Activated T-cell treated with anti-CD3 and anti-CD28 coated beads, Interleukin-2, amount 50 U/mL, for 4 hours (primary cell): ENCODE data around the gene TPMT. TPM values are rescaled to one million over a fixed set of nuclear protein-coding genes. Genes with fewer than 3 reads are reported as not detected.

Experiments
- ATAC-seq, 2 donors: fragments of 200-7000 bp; cut with Tn5 transposase; one replicate each; pipeline ENCODE4 v1.10.0; 2021
- DNase-seq: peaks from one replicate; pipeline ENCODE4 v3.0.0-alpha.2; 2020
- H3K27me3 Mint-ChIP-seq: one replicate; pipeline ENCODE4 v1.8.0; 2021; ENCODE audit warnings: low read depth, mixed read lengths
- H3K36me3 Mint-ChIP-seq: one replicate; pipeline ENCODE4 v1.8.0; 2022; ENCODE audit warnings: mixed read lengths; ENCODE audit not compliant: insufficient read depth
- H3K4me1 Mint-ChIP-seq: one replicate; pipeline ENCODE4 v1.8.0; 2021; ENCODE audit warnings: low read depth, mixed read lengths
- H3K4me3 Mint-ChIP-seq: one replicate; pipeline ENCODE4 v1.8.0; 2021; ENCODE audit warnings: mild to moderate bottlenecking, moderate library complexity, mixed read lengths
- H3K9me3 Mint-ChIP-seq: one replicate; pipeline ENCODE4 v1.8.0; 2021; ENCODE audit warnings: mixed read lengths
- total RNA-seq, 3 donors: library from RNA; stranded (reverse); gene quantifications; one replicate each; pipeline ENCODE4 v1.2.1, GENCODE V29; 2021

The TPMT gene
- total RNA-seq, 3 donors from 2014 or later, result 1.4 to 3.8 (median 3.7) TPM

DNA sequence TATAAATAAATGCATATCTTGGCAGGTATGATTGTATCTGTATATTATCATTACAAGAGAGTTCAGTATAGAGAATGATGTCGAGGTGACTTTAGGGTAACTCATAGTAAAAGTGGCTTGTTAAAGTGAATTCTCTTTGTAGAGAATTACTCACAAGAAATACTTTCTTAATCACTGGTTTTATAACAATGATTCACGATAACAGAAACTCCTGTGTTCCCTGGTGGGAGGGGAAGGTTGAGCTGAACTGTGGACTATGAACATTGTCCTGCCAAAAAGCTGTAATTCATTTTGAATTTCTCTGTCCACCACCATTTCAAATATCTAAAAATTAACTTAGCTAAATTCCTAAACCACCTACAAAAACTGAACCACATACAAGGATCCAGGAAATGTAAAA lies 7.7 kb downstream of the TPMT start:
- H3K27me3 Mint-ChIP-seq, result no peaks in the 10 kb centered on the region
- H3K36me3 Mint-ChIP-seq, result peaks cover 30% of the 10 kb centered on the region
- H3K4me3 Mint-ChIP-seq, result no peak overlapping the region
- H3K4me1 Mint-ChIP-seq, result peaks cover 2% of the 10 kb centered on the region
- ATAC-seq, result peak; percentile 87 to 92
- no peaks in the 10 kb centered on the region for H3K9me3 Mint-ChIP-seq
- DNase-seq, result no peak

DNA sequence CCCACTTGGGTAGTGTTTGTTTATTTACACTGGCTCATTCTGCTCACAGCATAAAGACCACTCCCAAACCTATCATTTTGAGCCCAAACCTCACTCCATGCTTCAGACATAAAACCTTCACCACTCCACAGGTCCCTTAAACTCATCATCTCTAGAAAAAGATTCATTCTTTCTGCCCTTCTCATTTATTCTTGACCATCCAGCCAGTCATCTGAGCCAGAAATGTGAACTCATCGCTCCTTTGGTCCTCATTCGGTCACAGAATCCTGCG lies 12.4 kb downstream of the TPMT start:
- no peak overlapping the region for H3K4me3 Mint-ChIP-seq
- H3K9me3 Mint-ChIP-seq, result no peaks in the 10 kb centered on the region
- ATAC-seq, result no peak
- H3K36me3 Mint-ChIP-seq, result peaks cover 32% of the 10 kb centered on the region
- peaks cover 2% of the 10 kb centered on the region for H3K4me1 Mint-ChIP-seq
- DNase-seq, result no peak
- no peaks in the 10 kb centered on the region for H3K27me3 Mint-ChIP-seq

GRCh38 chr6:18141805-18142590 lies 12.9 kb downstream of the TPMT start:
- Mint-ChIP-seq H3K27me3 (no peaks in the 10 kb centered on the region), H3K4me1 (no peaks in the 10 kb centered on the region), H3K4me3 (no peak overlapping the region), H3K36me3 (peaks cover 30% of the 10 kb centered on the region), H3K9me3 (no peaks in the 10 kb centered on the region)
- no peak for ATAC-seq
- no peak for DNase-seq

DNA sequence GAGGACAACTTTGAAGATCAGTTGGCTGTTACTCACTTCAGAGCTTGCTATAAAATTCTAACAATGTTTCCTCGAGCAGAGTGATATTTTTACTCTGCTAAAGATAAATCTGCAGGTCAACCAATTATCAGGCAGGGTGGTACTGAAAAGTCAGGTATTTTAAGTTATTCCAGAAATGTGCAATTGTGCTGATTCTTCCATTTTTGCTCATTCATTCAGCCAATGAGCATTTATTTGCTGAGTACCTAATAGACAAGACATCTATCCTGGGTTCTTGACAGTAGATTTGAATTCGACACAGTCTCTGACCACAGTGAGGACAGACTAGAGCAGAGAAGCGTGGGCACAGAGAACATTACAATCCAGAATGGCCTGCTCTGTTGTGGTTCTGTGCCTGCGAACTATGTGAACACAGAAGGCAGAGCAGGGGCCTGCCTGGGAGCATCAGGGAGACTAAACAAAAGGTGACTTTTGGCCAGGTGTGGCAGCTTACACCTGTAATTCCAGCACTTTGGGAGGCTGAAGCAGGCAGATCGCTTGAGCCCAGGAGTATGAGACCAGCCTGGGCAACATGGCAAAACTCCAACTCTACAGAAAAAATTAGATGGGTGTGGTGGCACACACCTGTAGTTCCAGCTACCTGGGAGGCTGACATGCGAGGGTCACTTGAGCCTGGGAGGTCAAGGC lies 14.8 kb downstream of the TPMT start:
- Mint-ChIP-seq H3K4me1 (peaks cover 2% of the 10 kb centered on the region), H3K9me3 (no peaks in the 10 kb centered on the region), H3K27me3 (no peaks in the 10 kb centered on the region), H3K4me3 (no peak overlapping the region), H3K36me3 (peaks cover 35% of the 10 kb centered on the region)
- ATAC-seq (no peak), DNase-seq (no peak)

- Mint-ChIP-seq H3K9me3 (no peaks in the 10 kb centered on the region), H3K36me3 (peaks cover 35% of the 10 kb centered on the region), H3K27me3 (no peaks in the 10 kb centered on the region), H3K4me3 (no peak overlapping the region), H3K4me1 (peaks cover 2% of the 10 kb centered on the region)
- ATAC-seq (no peak), DNase-seq (no peak)
Observed at GRCh38 chr6:18138906-18139305, 16.0 kb downstream of the TPMT start.

- no peak for ATAC-seq
- no peaks in the 10 kb centered on the region for H3K9me3 Mint-ChIP-seq
- no peak for DNase-seq
- peaks cover 34% of the 10 kb centered on the region for H3K36me3 Mint-ChIP-seq
- no peaks in the 10 kb centered on the region for H3K27me3 Mint-ChIP-seq
- H3K4me1 Mint-ChIP-seq, result peaks cover 2% of the 10 kb centered on the region
- no peak overlapping the region for H3K4me3 Mint-ChIP-seq
Observed at GRCh38 chr6:18136260-18136659, 18.6 kb downstream of the TPMT start.

GRCh38 chr6:18135171-18135570 lies 19.7 kb downstream of the TPMT start:
- Mint-ChIP-seq H3K4me3 (no peak overlapping the region), H3K4me1 (peaks cover 2% of the 10 kb centered on the region), H3K9me3 (no peaks in the 10 kb centered on the region), H3K27me3 (no peaks in the 10 kb centered on the region), H3K36me3 (peaks cover 27% of the 10 kb centered on the region)
- no peak for DNase-seq
- no peak for ATAC-seq

DNA sequence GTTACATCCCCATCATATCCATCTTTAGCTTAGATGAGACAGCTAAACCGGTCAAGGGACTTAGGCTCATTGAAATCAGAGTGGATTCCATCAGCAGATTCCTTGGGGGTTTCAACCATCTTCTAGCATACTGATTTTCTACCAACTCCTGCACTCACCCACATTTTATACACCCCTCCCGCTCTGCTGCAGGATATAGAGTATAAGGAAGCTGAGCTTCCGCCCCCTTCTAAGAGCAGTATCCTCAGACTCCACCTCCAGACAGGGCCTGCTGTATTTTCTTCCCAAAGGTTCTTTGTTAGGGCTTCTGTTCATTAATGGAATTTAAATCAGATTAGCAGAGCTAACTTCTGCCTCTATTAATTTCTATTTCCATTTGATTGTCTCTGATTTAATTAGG lies 22.5 kb downstream of the TPMT start:
- peaks cover 2% of the 10 kb centered on the region for H3K4me1 Mint-ChIP-seq
- H3K27me3 Mint-ChIP-seq, result no peaks in the 10 kb centered on the region
- no peak for DNase-seq
- peaks cover 23% of the 10 kb centered on the region for H3K36me3 Mint-ChIP-seq
- H3K4me3 Mint-ChIP-seq, result no peak overlapping the region
- no peak for ATAC-seq
- no peaks in the 10 kb centered on the region for H3K9me3 Mint-ChIP-seq

DNA sequence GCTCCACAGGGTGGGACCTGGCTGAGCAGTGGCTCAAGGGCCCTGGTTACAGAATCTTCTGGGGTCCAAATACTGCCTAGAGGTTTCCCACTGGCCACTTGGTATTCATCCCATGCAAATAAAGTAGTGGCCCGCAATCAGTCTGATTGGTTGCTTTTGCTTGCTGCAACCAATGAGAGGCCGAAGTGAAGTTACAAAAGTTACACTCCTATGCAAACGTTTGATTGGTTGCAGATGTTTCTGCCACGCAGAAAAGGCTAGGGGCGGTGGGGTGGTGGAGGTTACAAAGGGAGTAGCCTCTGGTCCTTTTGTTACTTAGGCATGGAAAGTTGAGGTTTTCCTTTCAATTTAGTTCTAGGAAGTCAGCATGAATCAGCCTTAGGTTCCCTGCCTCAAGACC lies 28.8 kb downstream of the TPMT start:
- Mint-ChIP-seq H3K36me3 (peaks cover 4% of the 10 kb centered on the region), H3K4me1 (peaks cover 9% of the 10 kb centered on the region), H3K27me3 (peaks cover 11% of the 10 kb centered on the region), H3K4me3 (no peak overlapping the region), H3K9me3 (no peaks in the 10 kb centered on the region)
- ATAC-seq, result no peak
- DNase-seq, result no peak

- Mint-ChIP-seq H3K36me3 (no peaks in the 10 kb centered on the region), H3K4me1 (peaks cover 9% of the 10 kb centered on the region), H3K9me3 (no peaks in the 10 kb centered on the region), H3K27me3 (peaks cover 14% of the 10 kb centered on the region), H3K4me3 (peak within 1 kb of the TSS; percentile 72)
- DNase-seq (peak; percentile 59), ATAC-seq (peak; percentile 99)
Observed at GRCh38 chr6:18122128-18123093, 32.5 kb downstream of the TPMT start, which contains the start of gene NHLRC1. Gene NHLRC1, minus strand, starts transcription at chr6:18122677. Its CDS starts 71 bp downstream, at chr6:18122606.

DNA sequence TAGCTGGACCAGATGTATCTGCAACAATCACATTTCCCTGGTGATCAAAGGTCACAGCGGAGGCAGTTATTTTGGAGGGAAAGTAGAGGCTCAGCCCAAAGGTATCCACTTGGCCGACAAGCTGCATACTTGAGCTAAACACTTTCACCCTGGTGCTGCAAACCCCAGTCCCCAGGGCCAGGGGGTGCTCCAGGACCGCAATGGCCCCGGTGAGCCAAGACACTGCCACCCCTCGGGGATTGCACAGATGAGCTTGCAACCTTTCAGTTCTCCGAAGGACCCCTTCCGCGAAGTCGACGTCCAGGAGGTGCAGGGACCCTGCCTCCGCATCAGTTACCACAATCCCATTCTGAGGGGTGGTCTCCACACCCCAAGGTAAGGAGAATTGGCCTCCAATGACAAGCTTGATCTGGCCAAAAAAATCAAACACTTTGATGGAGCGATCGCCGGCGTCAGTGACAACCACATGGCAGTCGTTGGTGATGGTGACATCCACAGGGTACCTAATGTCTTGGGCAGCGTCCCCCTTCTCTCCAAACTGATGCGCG lies 33.2 kb downstream of the TPMT start:
- ATAC-seq (no peak), DNase-seq (no peak)
- Mint-ChIP-seq H3K4me3 (peak overlapping the region; percentile 72), H3K4me1 (peaks cover 9% of the 10 kb centered on the region), H3K9me3 (no peaks in the 10 kb centered on the region), H3K36me3 (no peaks in the 10 kb centered on the region), H3K27me3 (peaks cover 14% of the 10 kb centered on the region)

GRCh38 chr6:18119236-18119635 lies 35.6 kb downstream of the TPMT start:
- H3K36me3 Mint-ChIP-seq, result no peaks in the 10 kb centered on the region
- peaks cover 18% of the 10 kb centered on the region for H3K4me1 Mint-ChIP-seq
- DNase-seq (no peak), ATAC-seq (no peak)
- no peak overlapping the region for H3K4me3 Mint-ChIP-seq
- H3K9me3 Mint-ChIP-seq, result no peaks in the 10 kb centered on the region
- H3K27me3 Mint-ChIP-seq, result peaks cover 13% of the 10 kb centered on the region

DNA sequence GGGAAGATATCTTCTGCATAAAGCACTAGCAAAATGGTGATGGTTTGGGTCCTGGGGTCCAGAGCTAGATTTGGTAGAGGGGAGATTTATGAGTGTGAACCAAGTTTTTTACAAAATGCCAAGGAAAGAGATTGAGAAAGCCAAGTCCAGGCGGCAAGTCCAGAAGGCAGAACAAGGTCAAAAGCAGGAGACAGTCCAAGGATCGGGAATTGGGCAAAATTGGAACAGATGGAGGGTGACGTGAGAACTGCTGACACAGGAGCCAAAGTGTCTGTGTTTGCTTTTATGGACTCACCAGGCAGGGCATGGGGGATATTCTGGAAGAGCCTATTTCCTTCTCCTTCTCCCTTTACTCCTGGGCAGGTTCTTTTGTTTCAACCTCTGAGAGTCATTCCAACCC lies 36.5 kb downstream of the TPMT start:
- Mint-ChIP-seq H3K9me3 (no peaks in the 10 kb centered on the region), H3K4me1 (peaks cover 18% of the 10 kb centered on the region), H3K27me3 (peaks cover 18% of the 10 kb centered on the region), H3K36me3 (no peaks in the 10 kb centered on the region), H3K4me3 (no peak overlapping the region)
- DNase-seq, result no peak
- no peak for ATAC-seq

DNA sequence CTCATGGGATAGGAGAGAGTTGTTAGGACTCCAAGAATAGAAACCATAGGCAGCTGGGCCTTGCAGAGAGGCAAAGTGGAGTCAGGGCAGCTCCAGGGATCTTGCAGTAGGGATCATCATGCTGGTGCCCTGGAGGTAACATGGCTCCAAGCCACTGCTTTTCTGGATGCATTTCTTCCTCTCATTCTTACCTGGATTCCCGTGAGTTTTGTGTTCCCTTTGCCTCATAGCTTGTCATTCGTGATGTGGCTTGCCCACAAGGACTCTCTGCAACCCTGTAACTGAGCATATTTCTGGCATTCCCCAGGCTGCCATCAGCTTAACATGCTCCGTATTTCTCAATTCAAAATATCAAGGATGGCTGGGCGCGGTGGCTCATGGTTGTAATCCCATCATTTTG lies 37.7 kb downstream of the TPMT start:
- DNase-seq (no peak), ATAC-seq (no peak)
- peaks cover 11% of the 10 kb centered on the region for H3K4me1 Mint-ChIP-seq
- peaks cover 18% of the 10 kb centered on the region for H3K27me3 Mint-ChIP-seq
- no peak overlapping the region for H3K4me3 Mint-ChIP-seq
- H3K9me3 Mint-ChIP-seq, result no peaks in the 10 kb centered on the region
- no peaks in the 10 kb centered on the region for H3K36me3 Mint-ChIP-seq
